H1 (cell line): ENCODE measurements around the gene HYDIN. TPM values are rescaled to one million over a fixed set of nuclear protein-coding genes. Genes with fewer than 3 reads are reported as not detected.

Experiments used
- CTCF ChIA-PET: fragments of 300-600 bp; sonication (Branson Sonifier 250); formaldehyde crosslinking; loops from one replicate; lab custom pipeline; 2021; ENCODE audit not compliant: partially characterized antibody; lab: Charles Lee
- POLR2A ChIA-PET: fragments of 300-600 bp; sonication (Branson Sonifier 250); formaldehyde crosslinking; loops from one replicate; lab custom pipeline; 2021; ENCODE audit warnings: inconsistent platforms; ENCODE audit not compliant: partially characterized antibody; lab: Charles Lee
- DNase-seq, 2 experiments: peaks; one replicate each; pipeline versions ENCODE4 v3.0.0 to v3.0.0-alpha.2; 2010 to 2022; ENCODE audit warnings: low spot score in 2 of 2, low read depth in 1 of 2, mixed read lengths in 1 of 2
- FAIRE-seq: peaks from 2 replicates; lab custom pipeline; 2011; peaks lifted over from hg19 to GRCh38; lab: Jason Lieb, UNC
- H2AFZ ChIP-seq: 2 replicates; pipeline ENCODE4 v1.8.1; 2012; ENCODE audit warnings: low read length, inconsistent platforms
- H2AK5ac ChIP-seq: 2 replicates; pipeline ENCODE4 v1.6.1; 2013; ENCODE audit warnings: low read depth, low read length
- H2BK120ac ChIP-seq: replicated peaks from 2 replicates; pipeline ENCODE3; 2013; ENCODE audit warnings: low read depth, low read length, inconsistent platforms
- H2BK12ac ChIP-seq: 2 replicates; pipeline ENCODE4 v1.6.1; 2013; ENCODE audit warnings: low read depth, low read length
- H2BK15ac ChIP-seq: 2 replicates; pipeline ENCODE4 v1.6.1; 2013; ENCODE audit warnings: low read length
- H2BK20ac ChIP-seq: 2 replicates; pipeline ENCODE4 v1.6.1; 2013; ENCODE audit warnings: low read length
- H2BK5ac ChIP-seq: 2 replicates; pipeline ENCODE4 v1.6.1; 2013; ENCODE audit warnings: low read depth, low read length
- H3K14ac ChIP-seq: 2 replicates; pipeline ENCODE4 v1.6.1; 2013; ENCODE audit warnings: inconsistent platforms; ENCODE audit not compliant: insufficient read length
- H3K18ac ChIP-seq: 2 replicates; pipeline ENCODE4 v1.6.1; 2013; ENCODE audit warnings: low read length; ENCODE audit errors: extremely low read depth
- H3K23ac ChIP-seq: 2 replicates; pipeline ENCODE4 v1.6.1; 2013; ENCODE audit warnings: inconsistent platforms; ENCODE audit not compliant: insufficient read length
- H3K23me2 ChIP-seq: 2 replicates; pipeline ENCODE4 v1.6.1; 2013; ENCODE audit warnings: low read depth, low read length
- H3K27ac ChIP-seq: 2 replicates; pipeline ENCODE4 v1.6.1; 2011; ENCODE audit warnings: low read depth, low read length, inconsistent platforms
- H3K27me3 ChIP-seq, 4 experiments: replicated peaks in 1 of 4; 1 replicate in 1 of 4; 2 replicates in 3 of 4; pipeline versions ENCODE4 v1.6.1 to v1.8.1; 2011 to 2013; ENCODE audit warnings: low read length in 3 of 4, mild to moderate bottlenecking in 3 of 4, inconsistent platforms in 2 of 4, mixed read lengths in 2 of 4, moderate library complexity in 1 of 4; ENCODE audit not compliant: control insufficient read depth in 3 of 4, insufficient read depth in 3 of 4; ENCODE audit errors: extremely low read depth in 1 of 4
- H3K36me3 ChIP-seq, 4 experiments: 2 replicates each; pipeline versions ENCODE4 v1.6.1 to v1.8.1; 2011 to 2013; ENCODE audit warnings: mild to moderate bottlenecking in 4 of 4, low read length in 3 of 4, moderate library complexity in 2 of 4, control low read depth in 1 of 4, inconsistent platforms in 1 of 4; ENCODE audit not compliant: insufficient read depth in 4 of 4, control insufficient read depth in 2 of 4
- H3K4ac ChIP-seq: replicated peaks from 2 replicates; pipeline ENCODE3; 2013; ENCODE audit warnings: low read length, low read depth, mixed read lengths, inconsistent platforms; ENCODE audit not compliant: insufficient read length
- H3K4me1 ChIP-seq, 4 experiments: replicated peaks in 1 of 4; 1 replicate in 1 of 4; 2 replicates in 3 of 4; pipeline versions ENCODE4 v1.6.1 to v1.8.1; 2011 to 2013; ENCODE audit warnings: low read length in 3 of 4, inconsistent platforms in 2 of 4, mixed read lengths in 1 of 4; ENCODE audit not compliant: insufficient read depth in 4 of 4, control insufficient read depth in 3 of 4
- H3K4me2 ChIP-seq, 2 experiments: 2 replicates each; pipeline versions ENCODE4 v1.6.1 to v1.8.1; 2011 to 2013; ENCODE audit warnings: low read depth in 2 of 2, low read length in 2 of 2, control low read depth in 1 of 2, inconsistent platforms in 1 of 2, mild to moderate bottlenecking in 1 of 2; ENCODE audit not compliant: insufficient read depth in 1 of 2
- H3K4me3 ChIP-seq, 4 experiments: fragments of 200-600, 300-600 bp in 1 of 4; sonication (generic), shearing (Covaris generic), sonication (Bioruptor Twin) in 1 of 4; 2 replicates each; pipeline versions ENCODE4 v1.5.1 to v1.8.1; 2011 to 2016; ENCODE audit warnings: low read length in 4 of 4, low read depth in 3 of 4, control low read depth in 2 of 4, inconsistent platforms in 2 of 4, mild to moderate bottlenecking in 2 of 4, mixed read lengths in 1 of 4, moderate library complexity in 1 of 4; ENCODE audit not compliant: insufficient read depth in 2 of 4; ENCODE audit errors: extremely low read depth in 1 of 4
- H3K56ac ChIP-seq: replicated peaks from 2 replicates; pipeline ENCODE3; 2013; ENCODE audit warnings: low read depth, mild to moderate bottlenecking, mixed read lengths, low read length, inconsistent platforms; ENCODE audit not compliant: insufficient read length
- H3K79me1 ChIP-seq: 2 replicates; pipeline ENCODE4 v1.6.1; 2013; ENCODE audit warnings: low read depth, low read length, control low read depth
- H3K79me2 ChIP-seq, 2 experiments: 2 replicates each; pipeline versions ENCODE4 v1.6.1 to v1.8.1; 2012 to 2013; ENCODE audit warnings: low read length in 2 of 2, mild to moderate bottlenecking in 2 of 2, inconsistent platforms in 1 of 2; ENCODE audit not compliant: insufficient read depth in 2 of 2, control insufficient read depth in 1 of 2
- H3K9ac ChIP-seq, 4 experiments: replicated peaks in 1 of 4; 1 replicate in 1 of 4; 2 replicates in 3 of 4; pipeline versions ENCODE4 v1.6.1 to v1.8.1; 2011 to 2013; ENCODE audit warnings: low read depth in 3 of 4, low read length in 3 of 4, control low read depth in 2 of 4, mild to moderate bottlenecking in 2 of 4, moderate library complexity in 2 of 4, inconsistent platforms in 1 of 4; ENCODE audit errors: extremely low read depth in 1 of 4
- H3K9me3 ChIP-seq, 2 experiments: 2 replicates each; pipeline versions ENCODE4 v1.6.1 to v1.8.1; 2012 to 2013; ENCODE audit warnings: mild to moderate bottlenecking in 2 of 2, moderate library complexity in 2 of 2, control low read depth in 1 of 2, inconsistent platforms in 1 of 2, low read depth in 1 of 2, low read length in 1 of 2, mixed read lengths in 1 of 2; ENCODE audit not compliant: insufficient read depth in 2 of 2
- H4K20me1 ChIP-seq, 2 experiments: replicated peaks in 1 of 2; 2 replicates each; pipeline versions ENCODE3 to v1.8.1; 2011 to 2013; ENCODE audit warnings: inconsistent platforms in 2 of 2, low read length in 2 of 2, mild to moderate bottlenecking in 1 of 2; ENCODE audit not compliant: insufficient read depth in 2 of 2, control insufficient read depth in 1 of 2
- H4K5ac ChIP-seq: 2 replicates; pipeline ENCODE4 v1.6.1; 2013; ENCODE audit warnings: low read length, low read depth, mixed read lengths, inconsistent platforms; ENCODE audit not compliant: insufficient read length
- H4K8ac ChIP-seq: 2 replicates; pipeline ENCODE4 v1.8.0; 2013; ENCODE audit warnings: mild to moderate bottlenecking, moderate library complexity, low read length, inconsistent platforms; ENCODE audit not compliant: insufficient read depth; ENCODE audit errors: extremely low read depth
- H4K91ac ChIP-seq: replicated peaks from 2 replicates; pipeline ENCODE3; 2013; ENCODE audit warnings: low read length, mixed read lengths, inconsistent platforms; ENCODE audit not compliant: insufficient read length
- CHD7 ChIP-seq: fragments of 300-600 bp; sonication (generic); IDR thresholded peaks from 2 replicates; pipeline ENCODE4 v1.7.1; 2012; ENCODE audit warnings: low read length, moderate library complexity, mild to moderate bottlenecking, inconsistent platforms; ENCODE audit not compliant: insufficient replicate concordance
- WGBS, 2 experiments: shearing (Covaris generic) in 1 of 2; methylation state at CpG; one replicate each; pipeline versions ENCODE4 v1.1.6 to v1.1.7; 2013 to 2015; ENCODE audit warnings: low lambda C conversion rate in 2 of 2, mixed read lengths in 2 of 2, inconsistent platforms in 1 of 2, low coverage in 1 of 2, missing lambda C conversion rate in 1 of 2; ENCODE audit not compliant: insufficient replicate concordance in 2 of 2, insufficient coverage in 1 of 2, insufficient read length in 1 of 2; ENCODE audit errors: extremely low coverage in 1 of 2, missing lambda C conversion rate in 1 of 2; 5-methylcytosine and 5-hydroxymethylcytosine counted together
- polyA plus RNA-seq, 7 experiments: library from polyadenylated mRNA; depleted of rRNA in 3 of 7; stranded (reverse) in 5 of 7; unstranded in 2 of 7; fragments of >200 nt in 5 of 7; fragments of 200-250 nt in 2 of 7; gene quantifications; 1 replicate in 5 of 7; 2 replicates in 1 of 7; 4 replicates in 1 of 7; pipeline versions ENCODE4 v1.2.1 to v1.2.3, GENCODE V29; 2011 to 2013; ENCODE audit warnings: missing spikeins in 2 of 7, mixed read lengths in 2 of 7
- total RNA-seq: library from RNA; stranded (reverse); fragmentation: NEBNext Ultra II Directional; extraction: Animal tissue kit (Norgen Biotek cat#: 25700); gene quantifications from 2 replicates; pipeline ENCODE4 v1.2.1, GENCODE V29; 2021

HYDIN gene
- total and polyA plus RNA-seq, 2 of the 8 experiments (the other 6 are each of a cell fraction or from before 2014, with no cell fraction given), result 1.1 to 1.8 TPM

- no peak overlapping the region for H3K14ac ChIP-seq
- no peak overlapping the region for H4K5ac ChIP-seq
- H2BK20ac ChIP-seq, result no peak overlapping the region
- POLR2A ChIA-PET, result no interaction called here
- no peak overlapping the region for H2AK5ac ChIP-seq
- H3K4ac ChIP-seq, result no peak overlapping the region
- no peaks in the 10 kb centered on the region for H3K79me2 ChIP-seq
- no peak for TF ChIP-seq CHD7
- TF ChIP-seq, all 59 proteins: peak for 0
- Histone ChIP-seq H3K23ac (no peak overlapping the region), H2BK12ac (no peak overlapping the region), H3K27ac (no peak overlapping the region), H3K36me3 (no peaks in the 10 kb centered on the region), H2BK120ac (no peak overlapping the region), H3K4me3 (no peak overlapping the region), H4K91ac (no peak overlapping the region), H3K56ac (no peak overlapping the region), H3K4me2 (no peak overlapping the region), H4K20me1 (no peaks in the 10 kb centered on the region), H3K4me1 (no peaks in the 10 kb centered on the region), H4K8ac (no peak overlapping the region), H3K79me1 (no peaks in the 10 kb centered on the region), H3K23me2 (no peaks in the 10 kb centered on the region), H2BK5ac (no peak overlapping the region), H3K18ac (no peak overlapping the region), H3K9ac (no peak overlapping the region), H2BK15ac (no peak overlapping the region), H3K27me3 (no peaks in the 10 kb centered on the region), H2AFZ (no peak overlapping the region), H3K9me3 (no peaks in the 10 kb centered on the region)
- FAIRE-seq, result no peak
- CTCF ChIA-PET, result no interaction called here
- no peak for DNase-seq
- 96% methylated on average over 2 of the region's 2 CpGs; no CpG with 5 or more reads in 1 of the 2 experiments for WGBS, 2 experiments
Observed at GRCh38 chr16:71203631-71204030, 26.9 kb downstream of the HYDIN start.
